ENCODE data around the gene VSTM2A. TPM values are rescaled to one million over a fixed set of nuclear protein-coding genes. Genes with fewer than 3 reads are reported as not detected.

VSTM2A gene
- total RNA-seq, 6 donors from 2014 or later = not detected

DNA sequence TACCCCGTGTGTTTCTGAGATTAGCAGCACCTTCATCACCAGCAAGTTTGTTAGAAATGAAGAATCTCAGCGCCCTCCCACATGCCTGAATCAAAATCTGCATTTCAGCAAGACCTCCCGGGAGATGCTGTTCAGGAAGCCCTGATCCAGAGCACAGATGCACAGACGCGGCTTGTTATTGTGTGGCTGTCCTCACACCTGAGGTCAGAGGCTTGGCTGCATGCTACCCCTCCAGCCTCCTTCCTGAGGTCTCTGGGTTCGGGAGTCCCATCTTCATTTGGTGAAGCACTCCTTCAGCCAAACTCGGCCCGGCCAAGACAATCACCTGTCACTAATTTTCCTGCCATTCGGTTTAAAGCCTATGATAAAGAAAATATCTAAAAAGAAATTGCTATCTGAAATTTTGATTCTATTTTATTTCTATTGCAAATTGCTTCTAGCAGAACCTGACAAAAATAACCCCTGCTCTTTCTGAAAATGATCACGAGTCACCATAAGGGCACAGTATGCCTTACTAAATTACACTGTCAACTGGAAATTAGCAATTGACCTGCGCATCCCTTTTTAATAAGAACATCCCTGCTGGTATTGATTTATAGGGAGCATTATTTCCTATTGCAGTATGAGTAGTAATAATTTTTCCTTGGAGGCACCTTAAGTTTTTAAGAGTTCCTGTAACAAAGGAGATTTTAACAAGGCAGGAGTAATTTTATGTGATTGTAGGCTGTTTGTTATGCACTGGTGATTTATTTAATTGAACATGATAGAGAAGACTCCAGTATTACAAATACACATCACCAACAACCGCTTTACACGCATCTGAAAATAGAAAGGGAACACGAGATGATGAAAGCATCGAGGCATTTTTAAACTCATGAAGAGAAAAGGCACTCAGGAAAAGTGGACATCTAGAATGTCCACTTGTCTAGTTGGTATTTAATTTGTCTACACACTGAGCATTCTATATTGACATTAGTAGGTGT is 49.5 kb downstream of the VSTM2A start:
- DNase-seq = no peak
- Histone ChIP-seq H3K27ac (no peak overlapping the region), H3K9me3 (no peaks in the 10 kb centered on the region), H3K4me1 (no peaks in the 10 kb centered on the region), H3K27me3 (no peaks in the 10 kb centered on the region), H3K36me3 (no peaks in the 10 kb centered on the region), H3K4me3 (no peak overlapping the region)
- ATAC-seq (ENCODE audit: low FRiP score in 2 of 2) = no peak
- 79 to 85% methylated on average over 15 of the region's 15 CpGs for WGBS, 2 donors
- TF ChIP-seq POLR2AphosphoS5 (IDR thresholded peaks at IDR 0.05) (no peak), CTCF (IDR thresholded peaks at IDR 0.05) (no peak), POLR2A (IDR thresholded peaks at IDR 0.05) (no peak), EP300 (IDR thresholded peaks at IDR 0.05) (no peak)

- H3K4me3 ChIP-seq = no peak overlapping the region
- 87% methylated on average over 2 of the region's 2 CpGs for WGBS, 2 donors
- DNase-seq (no peak), ATAC-seq (ENCODE audit: low FRiP score in 2 of 2) (no peak)
- no peaks in the 10 kb centered on the region for H3K9me3 ChIP-seq
- no peak for TF ChIP-seq CTCF (IDR thresholded peaks at IDR 0.05)
- TF ChIP-seq EP300 (IDR thresholded peaks at IDR 0.05) = no peak
- no peak for TF ChIP-seq POLR2AphosphoS5 (IDR thresholded peaks at IDR 0.05)
- no peak for TF ChIP-seq POLR2A (IDR thresholded peaks at IDR 0.05)
- no peaks in the 10 kb centered on the region for H3K4me1 ChIP-seq
- no peaks in the 10 kb centered on the region for H3K27me3 ChIP-seq
- H3K27ac ChIP-seq = no peak overlapping the region
- no peaks in the 10 kb centered on the region for H3K36me3 ChIP-seq
These were observed 54.6 kb downstream of the VSTM2A start for GRCh38 chr7:54596747-54597146.

- ATAC-seq (ENCODE audit: low FRiP score in 2 of 2) (no peak), DNase-seq (no peak)
- H3K36me3 ChIP-seq = no peaks in the 10 kb centered on the region
- no peak overlapping the region for H3K27ac ChIP-seq
- H3K4me3 ChIP-seq = no peak overlapping the region
- no peaks in the 10 kb centered on the region for H3K4me1 ChIP-seq
- 91% methylated on average over 2 of the region's 2 CpGs for WGBS, 2 donors
- H3K9me3 ChIP-seq = no peaks in the 10 kb centered on the region
- H3K27me3 ChIP-seq = no peaks in the 10 kb centered on the region
- TF ChIP-seq POLR2A (IDR thresholded peaks at IDR 0.05) (no peak), CTCF (IDR thresholded peaks at IDR 0.05) (no peak), EP300 (IDR thresholded peaks at IDR 0.05) (no peak), POLR2AphosphoS5 (IDR thresholded peaks at IDR 0.05) (no peak)
These were observed 73.4 kb downstream of the VSTM2A start for GRCh38 chr7:54615537-54615936.

Small RNAs within 50 kb of the gene (small RNA-seq; reads per million reads assigned to genes)
- 0 reads per million in 4 donors for gene RNU6-1125P

Other genes with a start within 250 kb of the VSTM2A start
- 100 to 1,000 TPM in 3 of 6 donors, 10 to 100 TPM in 3; 25.1 to 201 (median 92.5) TPM for gene SEC61G, start 216.8 kb downstream of the VSTM2A start, total RNA-seq